HL-60 (cell line): ENCODE results near the gene ESPNL.

ENCODE experiments used
- CTCF ChIP-seq: IDR thresholded peaks from one replicate; pipeline ENCODE4 v1.5.1; 2011; ENCODE audit warnings: low read length, control low read depth, inconsistent platforms; ENCODE audit not compliant: insufficient read depth
- GABPA ChIP-seq: IDR thresholded peaks from 2 replicates; pipeline ENCODE4 v1.6.1; 2012; ENCODE audit warnings: low read depth
- POLR2AphosphoS5 ChIP-seq: IDR thresholded peaks from 2 replicates; pipeline ENCODE4 v1.6.1; 2012; ENCODE audit warnings: low read depth

- TF ChIP-seq CTCF (no peak), POLR2AphosphoS5 (no peak), GABPA (no peak)
Measured at GRCh38 chr2:238130696-238131628, 30.8 kb downstream of the ESPNL start.
